ENCODE results near the gene ZNF451.
A peak's percentile ranks its signal among the peaks of the same experiment; 100 is the strongest.
"Not testable (repeated sequence)": the region's sequence is repeated elsewhere in the genome, so short reads cannot be mapped to it uniquely, and the experiment has no call there.

Gene ZNF451

GRCh38 chr6:57089687-57090457 lies at the start of gene ZNF451:
Gene ZNF451 (plus strand): TSS chr6:57090188. CDS start chr6:57090254, 66 bp downstream.
- TF ChIP-seq, protein P1, sequence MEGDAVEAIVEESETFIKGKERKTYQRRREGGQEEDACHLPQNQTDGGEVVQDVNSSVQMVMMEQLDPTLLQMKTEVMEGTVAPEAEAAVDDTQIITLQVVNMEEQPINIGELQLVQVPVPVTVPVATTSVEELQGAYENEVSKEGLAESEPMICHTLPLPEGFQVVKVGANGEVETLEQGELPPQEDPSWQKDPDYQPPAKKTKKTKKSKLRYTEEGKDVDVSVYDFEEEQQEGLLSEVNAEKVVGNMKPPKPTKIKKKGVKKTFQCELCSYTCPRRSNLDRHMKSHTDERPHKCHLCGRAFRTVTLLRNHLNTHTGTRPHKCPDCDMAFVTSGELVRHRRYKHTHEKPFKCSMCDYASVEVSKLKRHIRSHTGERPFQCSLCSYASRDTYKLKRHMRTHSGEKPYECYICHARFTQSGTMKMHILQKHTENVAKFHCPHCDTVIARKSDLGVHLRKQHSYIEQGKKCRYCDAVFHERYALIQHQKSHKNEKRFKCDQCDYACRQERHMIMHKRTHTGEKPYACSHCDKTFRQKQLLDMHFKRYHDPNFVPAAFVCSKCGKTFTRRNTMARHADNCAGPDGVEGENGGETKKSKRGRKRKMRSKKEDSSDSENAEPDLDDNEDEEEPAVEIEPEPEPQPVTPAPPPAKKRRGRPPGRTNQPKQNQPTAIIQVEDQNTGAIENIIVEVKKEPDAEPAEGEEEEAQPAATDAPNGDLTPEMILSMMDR (IDR thresholded peaks at IDR 0.05), result no peak
- Histone ChIP-seq H3K4me3 (ENCODE audit: low read depth, low read length) (peak within 1 kb of the TSS; percentile 56), H3K9me3 (ENCODE audit: control insufficient read depth, low read length) (no peaks in the 10 kb centered on the region), H3K4me2 (ENCODE audit: low read length) (peak within 1 kb of the TSS; percentile 70), H3K9ac (peak within 1 kb of the TSS; percentile 29), H3K27ac (peak within 1 kb of the TSS; percentile 78), H3K36me3 (ENCODE audit: control insufficient read depth, insufficient read depth, low read length) (no peaks in the 10 kb centered on the region), H3K4me1 (peaks cover 22% of the 10 kb centered on the region), H3K27me3 (ENCODE audit: control insufficient read depth, insufficient read depth, low read length) (no peaks in the 10 kb centered on the region), H3K79me2 (peaks cover 21% of the 10 kb centered on the region), H2AFZ (peak within 1 kb of the TSS; percentile 96)

DNA sequence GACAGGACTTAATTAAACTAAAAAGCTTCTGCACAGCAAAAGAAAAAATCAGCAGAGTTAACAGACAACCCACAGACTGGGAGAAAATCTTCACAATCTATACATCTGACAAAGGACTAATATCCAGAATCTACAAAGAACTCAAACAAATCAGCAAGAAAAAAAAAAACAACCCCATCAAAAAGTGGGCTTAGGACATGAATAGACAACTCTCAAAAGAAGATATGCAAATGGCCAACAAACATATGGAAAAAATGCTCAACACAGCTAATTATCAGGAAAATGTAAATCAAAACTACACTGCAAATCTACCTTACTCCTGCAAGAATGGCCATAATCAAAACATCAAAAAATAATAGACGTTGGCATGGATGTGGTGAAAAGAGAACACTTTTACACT lies 45.9 kb upstream of the ZNF451 start:
- H3K36me3 ChIP-seq (ENCODE audit: control insufficient read depth, insufficient read depth, low read length); H3K4me1 ChIP-seq; H3K9me3 ChIP-seq (ENCODE audit: control insufficient read depth, low read length); H3K27me3 ChIP-seq (ENCODE audit: control insufficient read depth, insufficient read depth, low read length); H3K79me2 ChIP-seq; H2AFZ ChIP-seq; H3K9ac ChIP-seq; H3K4me2 ChIP-seq (ENCODE audit: low read length); H3K27ac ChIP-seq; H3K4me3 ChIP-seq (ENCODE audit: low read depth, low read length): not testable (repeated sequence)

DNA sequence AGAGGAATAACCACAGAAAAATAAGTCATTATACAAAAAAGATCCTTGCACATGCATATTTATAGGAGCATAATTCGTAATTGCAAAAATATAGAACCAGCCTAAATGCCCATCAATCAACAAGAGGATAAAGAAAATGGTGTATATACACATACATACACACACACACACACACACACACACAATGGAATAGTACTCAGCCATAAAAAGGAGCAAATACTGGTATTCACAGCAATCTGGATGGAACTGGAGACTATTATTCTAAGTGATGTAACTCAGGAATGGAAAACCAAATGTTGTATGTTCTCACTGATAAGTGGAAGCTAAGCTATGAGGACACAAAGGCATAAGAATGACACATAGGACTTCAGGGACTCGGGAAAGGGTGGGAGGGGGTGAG lies 45.4 kb upstream of the ZNF451 start:
- H3K79me2 ChIP-seq, result peaks cover 9% of the 10 kb centered on the region
- no peaks in the 10 kb centered on the region for H3K4me1 ChIP-seq
- no peak overlapping the region for H3K27ac ChIP-seq
- TF ChIP-seq, protein P1 (IDR thresholded peaks at IDR 0.05), result no peak
- H3K27me3 ChIP-seq (ENCODE audit: control insufficient read depth, insufficient read depth, low read length), result no peaks in the 10 kb centered on the region
- no peak overlapping the region for H3K4me3 ChIP-seq (ENCODE audit: low read depth, low read length)
- H3K4me2 ChIP-seq (ENCODE audit: low read length), result no peak overlapping the region
- H3K9ac ChIP-seq, result no peak overlapping the region
- H3K36me3 ChIP-seq (ENCODE audit: control insufficient read depth, insufficient read depth, low read length), result no peaks in the 10 kb centered on the region
- no peaks in the 10 kb centered on the region for H3K9me3 ChIP-seq (ENCODE audit: control insufficient read depth, low read length)
- H2AFZ ChIP-seq, result no peak overlapping the region

DNA sequence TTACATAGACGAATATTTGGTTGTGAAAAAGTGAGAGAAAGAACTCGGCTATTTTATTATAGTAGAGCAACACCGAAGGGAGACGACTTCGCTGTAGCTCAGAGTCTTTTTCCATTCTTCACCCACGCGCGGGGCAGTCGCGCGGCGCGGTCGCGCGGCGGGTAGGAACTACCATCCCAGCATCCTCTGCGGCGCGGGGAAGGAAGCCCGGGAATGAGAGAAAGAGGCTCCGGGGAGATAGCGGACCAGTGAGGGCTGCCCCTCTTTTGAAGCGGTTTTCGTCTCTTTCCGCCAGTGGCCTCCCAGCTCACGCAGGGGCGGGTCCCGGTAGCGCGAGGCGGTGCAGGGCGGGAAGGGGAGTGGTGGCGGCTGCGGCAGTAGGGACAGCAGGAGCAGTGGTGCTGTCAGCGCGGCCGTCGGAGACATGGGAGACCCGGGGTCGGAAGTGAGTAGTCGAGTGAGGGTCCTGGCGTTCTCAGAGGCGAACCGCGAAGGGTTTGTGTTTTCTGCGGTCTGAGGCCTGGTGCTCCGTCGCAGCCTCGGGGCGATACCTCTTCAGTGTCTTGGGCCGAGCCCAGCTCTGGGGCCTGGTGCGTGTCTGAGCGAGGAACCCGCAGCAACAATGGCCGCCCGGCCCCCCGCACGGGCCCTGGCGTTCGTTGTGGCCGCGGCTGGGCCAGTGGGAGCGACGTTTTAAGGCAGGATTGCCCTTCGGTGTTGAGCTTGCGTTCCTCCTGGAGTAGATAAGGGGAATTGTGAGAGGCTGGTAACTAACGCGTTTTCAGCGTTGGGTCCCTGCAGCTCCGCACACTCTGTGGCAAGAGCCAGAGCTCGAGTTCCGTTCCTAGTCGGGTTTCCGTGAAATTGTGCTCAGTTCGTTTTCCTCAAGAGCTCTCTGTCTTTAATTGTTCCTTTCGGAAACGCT lies 43.4 kb upstream of the ZNF451 start, which contains the start of gene KIAA1586:
Gene KIAA1586 (plus strand): TSS at position 362 of the 925 bp plus-strand sequence. CDS start 63 bp downstream, at position 425.
- H3K9me3 ChIP-seq (ENCODE audit: control insufficient read depth, low read length); H3K36me3 ChIP-seq (ENCODE audit: control insufficient read depth, insufficient read depth, low read length); H3K4me1 ChIP-seq; H3K9ac ChIP-seq; H3K27me3 ChIP-seq (ENCODE audit: control insufficient read depth, insufficient read depth, low read length): not testable (repeated sequence)
- Histone ChIP-seq H3K79me2 (peaks cover 12% of the 10 kb centered on the region), H2AFZ (peak within 1 kb of the TSS; percentile 78), H3K27ac (peak within 1 kb of the TSS; percentile 24), H3K4me2 (ENCODE audit: low read length) (peak within 1 kb of the TSS; percentile 49), H3K4me3 (ENCODE audit: low read depth, low read length) (peak within 1 kb of the TSS; percentile 43)

DNA sequence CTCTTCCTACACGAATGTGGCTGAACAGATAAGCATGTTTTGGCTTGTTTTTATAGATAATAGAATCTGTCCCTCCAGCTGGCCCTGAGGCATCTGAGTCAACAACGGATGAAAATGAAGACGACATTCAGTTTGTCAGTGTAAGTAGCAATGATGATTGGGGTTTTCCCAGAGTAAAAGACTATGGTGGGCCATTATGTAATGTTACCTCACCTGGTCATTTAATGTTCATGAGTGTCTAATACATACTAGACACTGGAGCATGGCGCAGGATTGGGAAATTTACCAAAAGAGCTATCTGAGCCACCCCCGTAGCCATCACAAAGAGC lies 42.8 kb upstream of the ZNF451 start:
- not testable (repeated sequence) for H3K27ac ChIP-seq; H3K4me3 ChIP-seq (ENCODE audit: low read depth, low read length); H3K4me2 ChIP-seq (ENCODE audit: low read length); H3K36me3 ChIP-seq (ENCODE audit: control insufficient read depth, insufficient read depth, low read length); H3K27me3 ChIP-seq (ENCODE audit: control insufficient read depth, insufficient read depth, low read length); H3K9me3 ChIP-seq (ENCODE audit: control insufficient read depth, low read length); H2AFZ ChIP-seq; H3K4me1 ChIP-seq; H3K9ac ChIP-seq
- peaks cover 12% of the 10 kb centered on the region for H3K79me2 ChIP-seq

- H3K9ac ChIP-seq; H3K4me3 ChIP-seq (ENCODE audit: low read depth, low read length); H3K4me2 ChIP-seq (ENCODE audit: low read length); H2AFZ ChIP-seq; H3K36me3 ChIP-seq (ENCODE audit: control insufficient read depth, insufficient read depth, low read length); H3K9me3 ChIP-seq (ENCODE audit: control insufficient read depth, low read length); H3K4me1 ChIP-seq; H3K27me3 ChIP-seq (ENCODE audit: control insufficient read depth, insufficient read depth, low read length); H3K27ac ChIP-seq: not testable (repeated sequence)
- peaks cover 12% of the 10 kb centered on the region for H3K79me2 ChIP-seq
Measured at GRCh38 chr6:57047859-57048258, 42.1 kb upstream of the ZNF451 start.

Data from parathyroid adenoma (tissue), 2 donors.